Activated CD4-positive, CD25-positive, alpha-beta regulatory T cell treated with anti-CD3 and anti-CD28 coated beads, Interleukin-2, amount 50 U/mL, for 72 hours (primary cell): ENCODE results near the gene PRAME.
"Not testable (repeated sequence)": the region's sequence is repeated elsewhere in the genome, so short reads cannot be mapped to it uniquely, and the experiment has no call there.

Source experiments
- DNase-seq: peaks from one replicate; pipeline ENCODE4 v3.0.0; 2021

The PRAME gene

GRCh38 chr22:22550789-22551434 lies 8.2 kb downstream of the PRAME start:
- DNase-seq, result no peak

- no peak for DNase-seq
Measured at GRCh38 chr22:22548910-22549309, 10.2 kb downstream of the PRAME start.

GRCh38 chr22:22548317-22548716 lies 10.7 kb downstream of the PRAME start:
- DNase-seq, result no peak

- no peak for DNase-seq
Measured at GRCh38 chr22:22547692-22548300, 11.3 kb downstream of the PRAME start.

GRCh38 chr22:22547226-22547625 lies 11.8 kb downstream of the PRAME start:
- DNase-seq, result no peak

GRCh38 chr22:22546490-22546889 lies 12.6 kb downstream of the PRAME start:
- DNase-seq, result no peak

GRCh38 chr22:22545084-22545483 lies 14.0 kb downstream of the PRAME start:
- DNase-seq, result no peak

- DNase-seq, result no peak
Measured at GRCh38 chr22:22538226-22538989, 20.7 kb downstream of the PRAME start.

- no peak for DNase-seq
Measured at GRCh38 chr22:22536916-22537315, 22.1 kb downstream of the PRAME start.

- DNase-seq, result no peak
Measured at GRCh38 chr22:22536515-22536914, 22.6 kb downstream of the PRAME start.

GRCh38 chr22:22535662-22536061 lies 23.4 kb downstream of the PRAME start:
- DNase-seq, result no peak

- DNase-seq, result no peak
Measured at GRCh38 chr22:22534604-22535415, 24.3 kb downstream of the PRAME start.

GRCh38 chr22:22533863-22534262 lies 25.2 kb downstream of the PRAME start:
- DNase-seq, result no peak

GRCh38 chr22:22533417-22533816 lies 25.6 kb downstream of the PRAME start:
- DNase-seq, result no peak

- not testable (repeated sequence) for DNase-seq
Measured at GRCh38 chr22:22532547-22533071, 26.5 kb downstream of the PRAME start.

GRCh38 chr22:22531770-22532546 lies 27.1 kb downstream of the PRAME start:
- DNase-seq, result no peak

- no peak for DNase-seq
Measured at GRCh38 chr22:22528780-22529179, 30.3 kb downstream of the PRAME start.

- DNase-seq, result no peak
Measured at GRCh38 chr22:22527312-22527711, 31.8 kb downstream of the PRAME start.

- no peak for DNase-seq
Measured at GRCh38 chr22:22526125-22526912, 32.7 kb downstream of the PRAME start.

GRCh38 chr22:22523494-22523893 lies 35.6 kb downstream of the PRAME start:
- no peak for DNase-seq

- DNase-seq, result no peak
Measured at GRCh38 chr22:22521631-22522030, 37.4 kb downstream of the PRAME start.
